ENCODE data around the gene ACSF2. TPM values are rescaled to one million over a fixed set of nuclear protein-coding genes. Genes with fewer than 3 reads are reported as not detected.
A peak's percentile ranks its signal among the peaks of the same experiment; 100 is the strongest.
"Not testable (repeated sequence)": the region's sequence is repeated elsewhere in the genome, so short reads cannot be mapped to it uniquely, and the experiment has no call there.

Gene ACSF2
- polyA plus RNA-seq, 1 donor (not counting 4 experiments of a cell fraction or from before 2014, with no cell fraction given): 71.9 TPM

DNA sequence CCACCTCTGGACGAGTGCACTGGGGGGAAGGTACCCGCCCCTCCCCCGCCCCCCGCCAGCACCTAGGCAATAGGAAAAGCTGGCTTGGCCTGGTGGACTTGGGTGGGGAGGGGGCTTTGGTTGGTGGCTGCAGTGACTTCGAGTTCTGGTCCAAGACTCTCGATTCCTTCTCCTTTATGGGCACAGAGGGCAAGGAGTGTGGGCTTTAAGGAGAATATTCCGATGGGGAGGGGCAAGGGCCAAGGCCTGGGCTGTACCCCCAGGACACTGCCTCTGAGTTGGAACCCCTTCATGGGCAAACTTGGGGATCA lies 409 bp downstream of the ACSF2 start:
- H2AFZ ChIP-seq (ENCODE audit: control insufficient read depth, low read length): no peak overlapping the region

GRCh38 chr17:50426814-50427787 lies 1.1 kb downstream of the ACSF2 start:
- H3K4me2 ChIP-seq (ENCODE audit: control insufficient read depth, extremely low read depth, insufficient read depth, low read depth, low read length): peak overlapping the region; percentile 100
- H3K36me3 ChIP-seq (ENCODE audit: control insufficient read depth in 2 of 2, extremely low read depth in 1 of 2, insufficient read depth in 2 of 2, low read length in 2 of 2): peaks cover 0 to 3% of the 10 kb centered on the region in 2 experiments
- H3K9me1 ChIP-seq (ENCODE audit: control insufficient read depth, extremely low read depth, insufficient read depth, low read length): no peaks in the 10 kb centered on the region
- H4K20me1 ChIP-seq (ENCODE audit: control insufficient read depth, extremely low read depth, insufficient read depth, low read length): no peaks in the 10 kb centered on the region
- H2AFZ ChIP-seq (ENCODE audit: control insufficient read depth, low read length): peak overlapping the region; percentile 61
- TF ChIP-seq EZH2 (IDR thresholded peaks at IDR 0.05; ENCODE audit: low read length) (no peak), CTCF (optimal IDR thresholded peaks at IDR 0.05 in 1 of 3, IDR thresholded peaks at IDR 0.05 in 1 of 3, conservative IDR thresholded peaks at IDR 0.05 in 1 of 3; ENCODE audit: extremely low read depth in 1 of 3, insufficient read depth in 2 of 3, low read length in 3 of 3) (peak; percentile 42 to 69 (median 62))
- DNase-seq (ENCODE audit: low read depth, low spot score): no peak
- dilution Hi-C loops (cut with MboI; ENCODE audit: extremely low pct_ligation_motif_present, low sequenced_read_pairs): no loop called here
- H3K4me1 ChIP-seq (ENCODE audit: control insufficient read depth, extremely low read depth, insufficient read depth, low read length): peaks cover 66% of the 10 kb centered on the region
- H3K9me3 ChIP-seq (ENCODE audit: control insufficient read depth, low read depth, low read length): no peaks in the 10 kb centered on the region
- H3K27me3 ChIP-seq (ENCODE audit: control insufficient read depth, extremely low read depth, insufficient read depth, low read length): no peaks in the 10 kb centered on the region
- peak overlapping the region; percentile 84 for H3K9ac ChIP-seq (ENCODE audit: control insufficient read depth, extremely low read depth, insufficient read depth, low read length)
- peaks cover 26% of the 10 kb centered on the region for H3K79me2 ChIP-seq (ENCODE audit: control insufficient read depth, insufficient read depth, low read length)
- peak overlapping the region; percentile 69 for H3K27ac ChIP-seq (ENCODE audit: control insufficient read depth, insufficient read depth, low read length)
- H3K4me3 ChIP-seq (ENCODE audit: control insufficient read depth in 2 of 3, extremely low read depth in 1 of 3, insufficient read depth in 2 of 3, low read depth in 1 of 3, low read length in 3 of 3): peak overlapping the region; percentile 67 to 85 (median 83)
- FAIRE-seq: peak; percentile 51

More for the DNA sequence above, 409 bp downstream of the ACSF2 start:
- Histone ChIP-seq H4K20me1 (ENCODE audit: control insufficient read depth, extremely low read depth, insufficient read depth, low read length) (no peaks in the 10 kb centered on the region), H3K27ac (ENCODE audit: control insufficient read depth, insufficient read depth, low read length) (peak overlapping the region; percentile 69), H3K79me2 (ENCODE audit: control insufficient read depth, insufficient read depth, low read length) (peaks cover 26% of the 10 kb centered on the region), H3K4me1 (ENCODE audit: control insufficient read depth, extremely low read depth, insufficient read depth, low read length) (peaks cover 66% of the 10 kb centered on the region), H3K9me3 (ENCODE audit: control insufficient read depth, low read depth, low read length) (no peaks in the 10 kb centered on the region), H3K9me1 (ENCODE audit: control insufficient read depth, extremely low read depth, insufficient read depth, low read length) (no peaks in the 10 kb centered on the region), H3K9ac (ENCODE audit: control insufficient read depth, extremely low read depth, insufficient read depth, low read length) (peak overlapping the region; percentile 84), H3K4me2 (ENCODE audit: control insufficient read depth, extremely low read depth, insufficient read depth, low read depth, low read length) (peak overlapping the region; percentile 100), H3K36me3 (ENCODE audit: control insufficient read depth in 2 of 2, extremely low read depth in 1 of 2, insufficient read depth in 2 of 2, low read length in 2 of 2) (peaks cover 0 to 2% of the 10 kb centered on the region in 2 experiments), H3K4me3 (ENCODE audit: control insufficient read depth in 2 of 3, extremely low read depth in 1 of 3, insufficient read depth in 2 of 3, low read depth in 1 of 3, low read length in 3 of 3) (peak overlapping the region; percentile 67 to 85 (median 83)), H3K27me3 (ENCODE audit: control insufficient read depth, extremely low read depth, insufficient read depth, low read length) (no peaks in the 10 kb centered on the region)
- DNase-seq (ENCODE audit: low read depth, low spot score): no peak
- dilution Hi-C loops (cut with MboI; ENCODE audit: extremely low pct_ligation_motif_present, low sequenced_read_pairs): no loop called here
- TF ChIP-seq CTCF (optimal IDR thresholded peaks at IDR 0.05 in 1 of 3, IDR thresholded peaks at IDR 0.05 in 1 of 3, conservative IDR thresholded peaks at IDR 0.05 in 1 of 3; ENCODE audit: extremely low read depth in 1 of 3, insufficient read depth in 2 of 3, low read length in 3 of 3) (no peak), EZH2 (IDR thresholded peaks at IDR 0.05; ENCODE audit: low read length) (no peak)
- no peak for FAIRE-seq

GRCh38 chr17:50428126-50428525 lies 2.1 kb downstream of the ACSF2 start:
- DNase-seq (ENCODE audit: low read depth, low spot score); H3K36me3 ChIP-seq (ENCODE audit: control insufficient read depth in 2 of 2, extremely low read depth in 1 of 2, insufficient read depth in 2 of 2, low read length in 2 of 2); dilution Hi-C loops (cut with MboI; ENCODE audit: extremely low pct_ligation_motif_present, low sequenced_read_pairs); H3K27me3 ChIP-seq (ENCODE audit: control insufficient read depth, extremely low read depth, insufficient read depth, low read length); H3K9me3 ChIP-seq (ENCODE audit: control insufficient read depth, low read depth, low read length); H4K20me1 ChIP-seq (ENCODE audit: control insufficient read depth, extremely low read depth, insufficient read depth, low read length); H2AFZ ChIP-seq (ENCODE audit: control insufficient read depth, low read length); FAIRE-seq; H3K9me1 ChIP-seq (ENCODE audit: control insufficient read depth, extremely low read depth, insufficient read depth, low read length): not testable (repeated sequence)
- peaks cover 65% of the 10 kb centered on the region for H3K4me1 ChIP-seq (ENCODE audit: control insufficient read depth, extremely low read depth, insufficient read depth, low read length)
- peak overlapping the region; percentile 100 for H3K4me2 ChIP-seq (ENCODE audit: control insufficient read depth, extremely low read depth, insufficient read depth, low read depth, low read length)
- H3K9ac ChIP-seq (ENCODE audit: control insufficient read depth, extremely low read depth, insufficient read depth, low read length): peak overlapping the region; percentile 84
- peak overlapping the region in 2 of 3 experiments; percentile 1 to 85 for H3K4me3 ChIP-seq (ENCODE audit: control insufficient read depth in 2 of 3, extremely low read depth in 1 of 3, insufficient read depth in 2 of 3, low read depth in 1 of 3, low read length in 3 of 3)
- H3K27ac ChIP-seq (ENCODE audit: control insufficient read depth, insufficient read depth, low read length): peak overlapping the region; percentile 69
- H3K79me2 ChIP-seq (ENCODE audit: control insufficient read depth, insufficient read depth, low read length): peaks cover 31% of the 10 kb centered on the region
